ENCODE measurements around the gene MRPS17.

GRCh38 chr7:55977831-55978230, 26.2 kb downstream of the MRPS17 start:
- TF ChIP-seq CTCF (IDR thresholded peaks at IDR 0.05; ENCODE audit: low read length) (no peak), EZH2 (optimal IDR thresholded peaks at IDR 0.05; ENCODE audit: low read depth, low read length) (no peak), EZH2phosphoT487 (IDR thresholded peaks at IDR 0.05; ENCODE audit: low read length) (no peak)

Measured in MM.1S (cell line).